IMR-90 (cell line): ENCODE data around the gene SLC9A3. TPM values are rescaled to one million over a fixed set of nuclear protein-coding genes. Genes with fewer than 3 reads are reported as not detected.
"Not testable (repeated sequence)": the region's sequence is repeated elsewhere in the genome, so short reads cannot be mapped to it uniquely, and the experiment has no call there.

Experiments
- ATAC-seq: fragments of 200-7000 bp; cut with Tn5 transposase; 2 replicates; pipeline ENCODE4 v1.9.1; 2020; ENCODE audit warnings: low read depth, mild to moderate bottlenecking, moderate library complexity
- BruUV-seq: library from RNA; stranded (reverse); fragments of 400-500 nt; replicated peaks from 2 replicates; lab custom pipeline; 2021; lab: Mats Ljungman, UMichigan
- CTCF ChIA-PET: fragments of 300-600 bp; formaldehyde crosslinking; extraction: SDS; loops from one replicate; lab custom pipeline; 2021; ENCODE audit warnings: antibody characterized with exemption; lab: Yijun Ruan, JAX
- POLR2A ChIA-PET: fragments of 300-600 bp; sonication (Branson Sonifier 250); formaldehyde crosslinking; loops from one replicate; lab custom pipeline; 2022; ENCODE audit warnings: antibody characterized with exemption; ENCODE audit not compliant: unreplicated experiment; lab: Charles Lee
- DNase-seq: peaks from one replicate; pipeline ENCODE4 v3.0.0; 2013
- H2AFZ ChIP-seq: replicated peaks from 2 replicates; pipeline ENCODE3; 2013; ENCODE audit warnings: low read length, mild to moderate bottlenecking; ENCODE audit not compliant: poor library complexity
- H2AK5ac ChIP-seq: 2 replicates; pipeline ENCODE4 v1.6.1; 2013; ENCODE audit warnings: low read depth, low read length, inconsistent platforms
- H2AK9ac ChIP-seq: replicated peaks from 2 replicates; pipeline ENCODE3; 2013; ENCODE audit warnings: mild to moderate bottlenecking, low read depth, low read length, moderate library complexity; ENCODE audit not compliant: poor library complexity
- H2BK120ac ChIP-seq: 2 replicates; pipeline ENCODE4 v1.6.1; 2013; ENCODE audit warnings: low read depth, low read length, inconsistent platforms
- H2BK15ac ChIP-seq: 3 replicates; pipeline ENCODE4 v1.6.1; 2013; ENCODE audit warnings: low read depth, low read length, inconsistent platforms
- H2BK20ac ChIP-seq: 2 replicates; pipeline ENCODE4 v1.6.1; 2013; ENCODE audit warnings: low read depth, mild to moderate bottlenecking, inconsistent platforms, low read length, moderate library complexity
- H2BK5ac ChIP-seq: 2 replicates; pipeline ENCODE4 v1.6.1; 2013; ENCODE audit warnings: mild to moderate bottlenecking, low read depth, low read length, inconsistent platforms; ENCODE audit not compliant: poor library complexity, severe bottlenecking
- H3K14ac ChIP-seq: replicated peaks from 2 replicates; pipeline ENCODE4 v1.6.1; 2013; ENCODE audit warnings: low read depth, low read length, inconsistent platforms
- H3K18ac ChIP-seq: 2 replicates; pipeline ENCODE4 v1.6.1; 2013; ENCODE audit warnings: low read depth, low read length, control low read depth
- H3K23ac ChIP-seq: 2 replicates; pipeline ENCODE4 v1.6.1; 2013; ENCODE audit warnings: low read depth, low read length, inconsistent platforms
- H3K27ac ChIP-seq: 2 replicates; pipeline ENCODE4 v1.5.1; 2013; ENCODE audit warnings: mild to moderate bottlenecking, control low read depth, low read length; ENCODE audit not compliant: insufficient read depth
- H3K27me3 ChIP-seq: 2 replicates; pipeline ENCODE4 v1.6.1; 2013; ENCODE audit warnings: low read length; ENCODE audit not compliant: control insufficient read depth, insufficient read depth
- H3K36me3 ChIP-seq: 2 replicates; pipeline ENCODE4 v1.6.1; 2013; ENCODE audit warnings: low read length, mixed read lengths; ENCODE audit not compliant: control insufficient read depth, insufficient read depth
- H3K4ac ChIP-seq: 2 replicates; pipeline ENCODE4 v1.6.1; 2013; ENCODE audit warnings: low read depth, low read length, inconsistent platforms
- H3K4me1 ChIP-seq: 2 replicates; pipeline ENCODE4 v1.6.1; 2013; ENCODE audit warnings: low read length, mixed read lengths; ENCODE audit not compliant: control insufficient read depth, insufficient read depth
- H3K4me2 ChIP-seq: 2 replicates; pipeline ENCODE4 v1.6.1; 2013; ENCODE audit warnings: low read depth, mild to moderate bottlenecking, control low read depth, low read length, moderate library complexity
- H3K4me3 ChIP-seq: 2 replicates; pipeline ENCODE4 v1.5.1; 2013; ENCODE audit warnings: low read depth, mild to moderate bottlenecking, control low read depth, low read length, moderate library complexity; ENCODE audit not compliant: insufficient read depth
- H3K56ac ChIP-seq: 2 replicates; pipeline ENCODE4 v1.6.1; 2013; ENCODE audit warnings: low read length, inconsistent platforms; ENCODE audit not compliant: insufficient read depth; ENCODE audit errors: extremely low read depth
- H3K79me1 ChIP-seq, 2 experiments: 2 replicates each; pipeline ENCODE4 v1.6.1; 2013; ENCODE audit warnings: low read length in 2 of 2, inconsistent platforms in 1 of 2, low read depth in 1 of 2
- H3K9ac ChIP-seq: 2 replicates; pipeline ENCODE4 v1.6.1; 2013; ENCODE audit warnings: low read depth, low read length, control low read depth
- H3K9me1 ChIP-seq: 2 replicates; pipeline ENCODE4 v1.6.1; 2013; ENCODE audit warnings: low read length, inconsistent platforms; ENCODE audit not compliant: insufficient read depth
- H3K9me3 ChIP-seq: 2 replicates; pipeline ENCODE4 v1.6.1; 2013; ENCODE audit warnings: low read length; ENCODE audit not compliant: control insufficient read depth, insufficient read depth
- H4K20me1 ChIP-seq: 2 replicates; pipeline ENCODE4 v1.6.1; 2013; ENCODE audit warnings: low read length, inconsistent platforms; ENCODE audit not compliant: insufficient read depth
- H4K5ac ChIP-seq: 2 replicates; pipeline ENCODE4 v1.6.1; 2013; ENCODE audit warnings: mild to moderate bottlenecking, low read depth, low read length, control low read depth
- H4K8ac ChIP-seq, 2 experiments: 2 replicates each; pipeline ENCODE4 v1.6.1; 2013; ENCODE audit warnings: low read depth in 2 of 2, low read length in 2 of 2, control low read depth in 1 of 2, inconsistent platforms in 1 of 2
- H4K91ac ChIP-seq: 2 replicates; pipeline ENCODE4 v1.6.1; 2013; ENCODE audit warnings: low read depth, low read length, inconsistent platforms; ENCODE audit not compliant: insufficient read depth
- BHLHE40 ChIP-seq: fragments of 150-350 bp; IDR thresholded peaks from 2 replicates; pipeline ENCODE4 v1.6.1; 2016; ENCODE audit warnings: mild to moderate bottlenecking, low read depth, low read length
- MAZ ChIP-seq: IDR thresholded peaks from 2 replicates; pipeline ENCODE4 v1.6.1; 2012; ENCODE audit warnings: low read depth, mild to moderate bottlenecking, low read length, improper control_type of control experiment, moderate library complexity, borderline replicate concordance
- WGBS, 2 experiments: methylation state at CpG; one replicate each; pipeline versions ENCODE4 v1.1.5 to v1.1.7; 2013; ENCODE audit warnings: missing lambda C conversion rate in 2 of 2; ENCODE audit not compliant: insufficient read length in 1 of 2; ENCODE audit errors: extremely low coverage in 2 of 2; 5-methylcytosine and 5-hydroxymethylcytosine counted together
- dilution Hi-C: fragments of 300-500 bp; cut with HindIII; formaldehyde crosslinking; loops from one replicate; pipeline ENCODE4 v1.14.3; 2018; ENCODE audit warnings: low sequenced_read_pairs; ENCODE audit not compliant: unreplicated experiment
- in situ Hi-C: fragments of 300-500 bp; cut with MboI; formaldehyde crosslinking; loops from 3 replicates; pipeline ENCODE4 v1.14.3; 2019; ENCODE audit warnings: low sequenced_read_pairs, inconsistent platforms, mixed read lengths
- intact Hi-C: fragments of 100-400 bp; cut with micrococcal nuclease; formaldehyde crosslinking; loops from 2 replicates; pipeline ENCODE4 v1.10.0; 2022
- polyA plus RNA-seq, 3 experiments: library from polyadenylated mRNA; depleted of rRNA; stranded (reverse); fragments of >200 nt; gene quantifications; 2 replicates each; pipeline ENCODE4 v1.2.3, GENCODE V29; 2012; ENCODE audit warnings: low replicate concordance in 1 of 3
- total RNA-seq: library from RNA; depleted of rRNA; stranded (reverse); fragments of >200 nt; gene quantifications from 2 replicates; pipeline ENCODE4 v1.2.3, GENCODE V29; 2012
- TF ChIP-seq, protein P1 (sequence below): fragments of 150-350 bp; IDR thresholded peaks from 2 replicates; pipeline ENCODE4 v1.6.1; 2016; ENCODE audit warnings: low read depth, mild to moderate bottlenecking, low read length, moderate library complexity, borderline replicate concordance

SLC9A3 gene
- total and polyA plus RNA-seq, 2 of the 4 experiments (the other 2 are of a cell fraction) = 0.72 to 1.5 TPM

DNA sequence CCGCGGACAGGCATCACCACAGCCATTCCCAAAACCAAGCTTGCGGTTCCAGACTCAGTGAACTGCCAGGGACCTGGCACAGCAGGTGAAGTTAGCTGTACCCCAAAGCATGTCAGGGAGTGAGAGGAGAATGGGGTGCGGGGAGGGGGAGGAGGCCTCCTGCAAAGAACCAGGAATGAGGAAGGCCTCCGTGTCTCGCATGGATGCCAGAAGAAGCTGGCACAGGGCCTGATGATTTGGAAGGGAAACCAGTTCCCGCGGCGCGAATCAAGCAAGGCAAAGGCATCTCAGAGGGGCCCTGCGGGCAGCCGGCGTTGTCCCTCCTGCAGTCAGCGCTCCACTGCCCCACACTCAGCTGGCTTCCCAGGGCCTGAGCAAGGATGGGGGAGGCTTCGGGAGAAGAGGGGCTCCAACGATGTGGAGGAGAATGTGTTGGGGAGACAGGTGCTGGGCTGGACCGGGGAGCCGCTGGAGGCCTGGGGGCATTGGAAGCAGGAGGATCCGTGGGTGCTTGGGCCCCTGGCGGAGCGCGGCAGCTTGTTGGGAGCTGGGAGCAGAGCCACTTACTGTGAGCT, 14.6 kb downstream of the SLC9A3 start:
- H3K4me2 ChIP-seq = no peak overlapping the region
- dilution Hi-C loops (no loop called here), intact Hi-C loops (no loop called here), in situ Hi-C loops (no loop called here)
- no peak overlapping the region for H4K5ac ChIP-seq
- no peaks in the 10 kb centered on the region for H3K4me1 ChIP-seq
- no peak overlapping the region for H2BK5ac ChIP-seq
- H4K8ac ChIP-seq = no peak overlapping the region
- H3K9me3 ChIP-seq = no peaks in the 10 kb centered on the region
- no peaks in the 10 kb centered on the region for H3K79me1 ChIP-seq
- no peak overlapping the region for H2AFZ ChIP-seq
- no peak overlapping the region for H3K27ac ChIP-seq
- WGBS, 2 experiments = 53% methylated on average over 12 of the region's 22 CpGs; no CpG with 5 or more reads in 1 of the 2 experiments
- no peak overlapping the region for H3K18ac ChIP-seq
- H2BK20ac ChIP-seq = no peak overlapping the region
- no peak overlapping the region for H3K4ac ChIP-seq
- no peak overlapping the region for H3K4me3 ChIP-seq
- no peak overlapping the region for H2BK120ac ChIP-seq
- no peak overlapping the region for H2AK9ac ChIP-seq
- no peak overlapping the region for H2BK15ac ChIP-seq
- H4K20me1 ChIP-seq = no peaks in the 10 kb centered on the region
- POLR2A ChIA-PET = no interaction called here
- no peak for DNase-seq
- no peak overlapping the region for H3K9ac ChIP-seq
- H3K36me3 ChIP-seq = no peaks in the 10 kb centered on the region
- TF ChIP-seq BHLHE40 (no peak), MAZ (no peak)
- TF ChIP-seq, protein P1, sequence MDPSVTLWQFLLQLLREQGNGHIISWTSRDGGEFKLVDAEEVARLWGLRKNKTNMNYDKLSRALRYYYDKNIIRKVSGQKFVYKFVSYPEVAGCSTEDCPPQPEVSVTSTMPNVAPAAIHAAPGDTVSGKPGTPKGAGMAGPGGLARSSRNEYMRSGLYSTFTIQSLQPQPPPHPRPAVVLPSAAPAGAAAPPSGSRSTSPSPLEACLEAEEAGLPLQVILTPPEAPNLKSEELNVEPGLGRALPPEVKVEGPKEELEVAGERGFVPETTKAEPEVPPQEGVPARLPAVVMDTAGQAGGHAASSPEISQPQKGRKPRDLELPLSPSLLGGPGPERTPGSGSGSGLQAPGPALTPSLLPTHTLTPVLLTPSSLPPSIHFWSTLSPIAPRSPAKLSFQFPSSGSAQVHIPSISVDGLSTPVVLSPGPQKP = no peak
- H2AK5ac ChIP-seq = no peak overlapping the region
- no TSS peak for BruUV-seq
- no peak for ATAC-seq
- CTCF ChIA-PET = no interaction called here
- peaks cover 44% of the 10 kb centered on the region for H3K27me3 ChIP-seq
- no peak overlapping the region for H3K56ac ChIP-seq
- no peak overlapping the region for H3K14ac ChIP-seq
- H3K23ac ChIP-seq = no peak overlapping the region
- H4K91ac ChIP-seq = no peak overlapping the region
- no peaks in the 10 kb centered on the region for H3K9me1 ChIP-seq

DNA sequence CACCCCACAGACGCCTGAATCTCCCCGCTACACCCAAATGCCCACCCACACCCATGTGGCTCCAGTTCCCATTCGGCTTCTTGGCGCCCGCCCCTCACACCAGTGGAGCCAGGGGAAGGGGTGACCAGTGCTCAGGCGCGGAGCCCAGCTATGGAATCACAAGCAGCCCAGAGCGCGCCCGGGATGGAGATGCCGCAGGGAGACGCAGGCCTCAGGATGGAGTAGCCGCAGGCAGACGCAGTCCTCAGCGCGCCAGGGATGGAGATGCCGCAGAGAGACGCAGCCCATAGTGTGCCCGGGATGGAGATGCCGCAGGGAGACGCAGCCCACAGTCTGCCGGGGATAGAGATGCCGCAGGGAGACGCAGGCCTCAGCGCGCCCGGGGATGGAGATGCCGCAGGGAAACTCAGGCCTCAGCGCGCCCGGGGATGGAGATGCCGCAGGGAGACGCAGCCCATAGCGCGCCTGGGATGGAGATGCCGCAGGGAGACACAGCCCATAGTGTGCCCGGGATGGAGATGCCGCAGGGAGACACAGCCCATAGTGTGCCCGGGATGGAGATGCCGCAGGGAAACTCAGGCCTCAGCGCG, 16.2 kb downstream of the SLC9A3 start:
- WGBS, 2 experiments = 93% methylated on average over 35 of the region's 42 CpGs; no CpG with 5 or more reads in 1 of the 2 experiments
- H3K36me3 ChIP-seq, DNase-seq, H3K4me1 ChIP-seq, intact Hi-C loops, H2AK5ac ChIP-seq, H3K9me1 ChIP-seq, H2BK5ac ChIP-seq, H2AFZ ChIP-seq, H3K9me3 ChIP-seq, H3K4me3 ChIP-seq, H3K9ac ChIP-seq, H2BK20ac ChIP-seq, H2AK9ac ChIP-seq, H4K8ac ChIP-seq, H3K23ac ChIP-seq, H3K14ac ChIP-seq, H3K4me2 ChIP-seq, H3K27ac ChIP-seq, H3K56ac ChIP-seq, H2BK120ac ChIP-seq, H4K5ac ChIP-seq, H2BK15ac ChIP-seq, dilution Hi-C loops, H3K18ac ChIP-seq, BruUV-seq, CTCF ChIA-PET, H4K91ac ChIP-seq, H3K4ac ChIP-seq, ATAC-seq, H3K79me1 ChIP-seq, H4K20me1 ChIP-seq, in situ Hi-C loops, POLR2A ChIA-PET: not testable (repeated sequence)
- H3K27me3 ChIP-seq = peaks cover 37% of the 10 kb centered on the region
